ENCODE results near the gene YBEY.

Gene YBEY

GRCh38 chr21:46328151-46328550 is 42.0 kb downstream of the YBEY start:
- DNase-seq (ENCODE audit: low read depth) = no peak

DNA sequence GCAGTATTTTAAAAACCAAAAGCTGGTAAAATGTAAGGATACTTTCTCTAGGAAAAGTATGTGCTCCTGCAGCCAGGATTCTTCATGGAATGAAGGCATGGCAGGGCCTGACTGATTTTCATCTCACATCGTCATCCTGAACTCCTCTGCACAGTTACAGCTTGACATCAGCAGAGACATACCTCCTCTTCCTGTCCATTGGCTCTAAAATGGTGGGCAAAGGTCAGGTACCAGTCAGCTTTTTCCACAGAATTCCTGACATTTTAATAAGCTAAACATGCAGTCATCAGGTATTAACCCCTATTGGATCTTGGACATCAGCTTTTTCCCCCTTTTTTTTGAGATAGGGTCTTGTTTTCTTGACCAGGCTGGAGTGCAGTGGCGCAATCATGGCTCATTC is 43.7 kb downstream of the YBEY start:
- no peak for DNase-seq (ENCODE audit: low read depth)

DNA sequence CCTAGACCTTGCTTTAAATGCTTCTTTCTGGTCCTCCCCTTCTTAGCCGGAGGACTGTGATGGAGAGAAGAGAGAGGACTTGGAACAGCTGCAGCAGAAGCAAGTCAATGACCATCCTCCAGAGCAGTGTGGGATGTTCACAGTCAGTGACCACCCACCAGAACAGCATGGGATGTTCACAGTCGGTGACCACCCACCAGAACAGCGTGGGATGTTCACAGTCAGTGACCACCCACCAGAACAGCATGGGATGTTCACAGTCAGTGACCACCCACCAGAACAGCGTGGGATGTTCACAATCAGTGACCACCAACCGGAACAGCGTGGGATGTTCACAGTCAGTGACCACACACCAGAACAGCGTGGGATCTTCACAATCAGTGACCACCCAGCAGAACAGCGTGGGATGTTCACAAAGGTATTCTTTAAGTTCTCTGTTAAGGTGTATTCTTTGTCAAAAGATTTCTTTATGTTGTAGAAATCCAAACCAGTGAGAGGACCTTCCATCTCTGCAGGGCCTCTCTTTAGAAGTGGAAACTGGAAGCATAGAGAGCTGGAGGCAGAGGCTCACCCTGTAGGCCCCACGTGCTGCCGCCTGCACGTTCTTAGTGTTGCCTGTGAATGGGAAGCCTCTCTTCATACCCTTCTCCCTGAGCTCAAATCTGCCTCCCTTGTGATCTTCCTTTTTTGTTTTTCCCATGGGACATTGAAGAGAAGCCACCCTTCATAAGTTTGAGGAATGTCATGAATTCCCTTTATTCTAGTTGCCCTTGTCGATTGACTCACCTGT is 48.4 kb downstream of the YBEY start:
- DNase-seq (ENCODE audit: low read depth) = no peak

DNA sequence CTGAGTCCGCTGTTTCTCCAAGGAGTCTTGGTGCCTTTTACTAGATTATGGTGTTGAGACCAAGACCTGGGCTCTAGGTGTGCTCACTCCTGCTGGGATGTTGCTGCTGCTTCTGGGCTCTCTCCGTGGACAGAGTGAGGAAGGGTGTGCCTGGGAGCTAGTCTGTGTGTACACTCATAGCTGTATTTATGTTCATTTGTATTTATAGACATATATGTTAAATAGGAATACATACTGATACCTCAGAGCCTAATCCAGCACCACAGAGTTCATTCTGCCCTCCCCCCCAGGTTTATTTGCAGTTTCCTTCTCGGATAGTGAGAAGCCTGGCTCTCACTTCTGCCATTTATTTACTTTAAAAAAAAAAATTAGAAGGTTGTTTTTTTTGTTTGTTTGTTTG is 50.5 kb downstream of the YBEY start:
- no peak for DNase-seq (ENCODE audit: low read depth)

GRCh38 chr21:46340998-46341397 is 54.9 kb downstream of the YBEY start:
- no peak for DNase-seq (ENCODE audit: low read depth)

DNA sequence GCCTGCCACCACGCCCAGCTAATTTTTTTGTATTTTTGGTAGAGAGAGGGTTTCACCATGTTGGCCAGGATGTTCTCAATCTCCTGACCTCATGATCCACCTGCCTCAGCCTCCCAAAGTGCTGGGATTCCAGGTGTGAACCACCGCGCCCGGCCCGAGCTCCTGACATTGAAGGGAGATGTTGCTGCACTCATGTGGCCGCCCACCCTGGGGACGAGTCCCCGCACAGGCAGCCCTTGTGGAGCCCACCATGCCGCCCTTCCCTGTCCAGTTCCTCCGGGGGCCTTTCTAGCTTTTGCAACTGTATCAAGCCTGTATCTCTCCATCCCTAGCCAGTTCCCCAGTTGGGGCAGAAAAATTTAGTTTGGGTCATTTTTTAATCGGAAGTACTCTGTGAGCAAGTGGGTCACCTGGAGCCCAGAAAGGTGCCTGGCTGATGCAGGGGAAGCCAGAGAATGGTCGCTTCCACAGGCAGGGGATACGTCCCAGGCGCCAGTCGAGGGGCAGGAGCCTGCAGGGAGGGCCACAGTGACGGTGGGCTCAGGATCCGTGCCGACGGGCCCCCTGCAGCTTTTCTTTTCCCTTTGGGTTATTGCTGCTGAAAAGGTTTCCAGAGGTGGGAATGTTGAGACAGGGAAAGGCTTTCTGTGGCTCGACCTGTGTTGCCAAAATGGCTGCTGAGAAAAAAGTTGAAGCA is 58.2 kb downstream of the YBEY start:
- no peak for DNase-seq (ENCODE audit: low read depth)

- no peak for DNase-seq (ENCODE audit: low read depth)
Observed at GRCh38 chr21:46345861-46346260, 59.7 kb downstream of the YBEY start.

- no peak for DNase-seq (ENCODE audit: low read depth)
Observed at GRCh38 chr21:46346296-46347202, 60.4 kb downstream of the YBEY start.

- DNase-seq (ENCODE audit: low read depth) = no peak
Observed at GRCh38 chr21:46347203-46347550, 61.0 kb downstream of the YBEY start.
